Natural killer cell treated with Interleukin-12 subunit alpha and Interleukin-12 subunit beta and Interleukin-15 and Interleukin-18, amount 100 ng/mL, for 72 hours (primary cell): Measurements from ENCODE around the gene GUCA2A. TPM values are rescaled to one million over a fixed set of nuclear protein-coding genes. Genes with fewer than 3 reads are reported as not detected.

Source experiments
- ATAC-seq, 2 donors: fragments of 150-1000 bp; cut with Tn5 transposase in 1 of 2; sonication (Bioruptor Pico), chemical (Tn5 transposase) in 1 of 2; 2 replicates each; pipeline ENCODE4 v1.10.0; 2021
- DNase-seq: peaks from one replicate; pipeline ENCODE4 v3.0.0; 2022; ENCODE audit warnings: low spot score
- H3K27ac Mint-ChIP-seq, 2 donors: 1 replicate in 1 of 2; 2 replicates in 1 of 2; pipeline ENCODE4 v1.8.0; 2022; ENCODE audit warnings: mixed read lengths in 2 of 2, mild to moderate bottlenecking in 1 of 2, moderate library complexity in 1 of 2
- H3K27me3 Mint-ChIP-seq, 2 donors: 1 replicate in 1 of 2; 2 replicates in 1 of 2; pipeline ENCODE4 v1.8.0; 2022; ENCODE audit warnings: mixed read lengths in 2 of 2
- H3K36me3 Mint-ChIP-seq: one replicate; pipeline ENCODE4 v1.8.0; 2022; ENCODE audit warnings: mixed read lengths
- H3K4me1 Mint-ChIP-seq, 2 donors: 1 replicate in 1 of 2; 2 replicates in 1 of 2; pipeline ENCODE4 v1.8.0; 2022; ENCODE audit warnings: low read depth in 2 of 2, mixed read lengths in 2 of 2, mild to moderate bottlenecking in 1 of 2
- H3K4me3 Mint-ChIP-seq: one replicate; pipeline ENCODE4 v1.8.0; 2022; ENCODE audit warnings: mixed read lengths
- H3K9me3 Mint-ChIP-seq: 2 replicates; pipeline ENCODE4 v1.8.0; 2022; ENCODE audit warnings: mixed read lengths
- total RNA-seq, 2 donors: library from RNA; stranded (reverse); gene quantifications; one replicate each; pipeline ENCODE4 v1.2.3, GENCODE V29; 2022

Gene GUCA2A
- total RNA-seq, 2 donors from 2014 or later: not detected

GRCh38 chr1:42155362-42155761 is 9.2 kb downstream of the GUCA2A start:
- no peak overlapping the region for H3K4me3 Mint-ChIP-seq
- H3K27me3 Mint-ChIP-seq: peaks cover 9 to 17% of the 10 kb centered on the region in 2 donors
- peak overlapping the region in 1 of 2 donors; percentile 31 for H3K27ac Mint-ChIP-seq
- no peaks in the 10 kb centered on the region for H3K9me3 Mint-ChIP-seq
- ATAC-seq: no peak
- no peak for DNase-seq
- peaks cover 7% of the 10 kb centered on the region in 2 donors for H3K4me1 Mint-ChIP-seq
- H3K36me3 Mint-ChIP-seq: peaks cover 2% of the 10 kb centered on the region

DNA sequence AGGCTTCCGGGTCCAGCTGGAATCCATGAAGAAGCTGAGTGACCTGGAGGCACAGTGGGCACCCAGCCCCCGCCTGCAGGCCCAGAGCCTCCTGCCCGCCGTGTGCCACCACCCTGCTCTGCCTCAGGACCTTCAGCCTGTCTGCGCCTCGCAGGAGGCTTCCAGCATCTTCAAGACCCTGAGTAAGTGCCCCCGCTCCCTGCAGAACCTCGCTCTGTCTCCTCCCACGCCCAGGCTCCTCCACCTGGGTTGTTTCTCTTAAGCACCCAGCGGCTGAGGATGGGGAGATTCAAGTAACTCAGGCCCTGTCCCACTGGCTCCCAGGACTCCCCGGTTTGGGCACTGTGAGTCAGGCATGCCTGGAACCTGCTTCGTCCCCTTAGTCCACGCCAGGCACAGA is 9.9 kb downstream of the GUCA2A start:
- ATAC-seq (no peak), DNase-seq (no peak)
- Mint-ChIP-seq H3K9me3 (no peaks in the 10 kb centered on the region), H3K4me3 (no peak overlapping the region), H3K27ac (no peak overlapping the region), H3K4me1 (peaks cover 7% of the 10 kb centered on the region in 2 donors), H3K27me3 (peaks cover 14 to 18% of the 10 kb centered on the region in 2 donors), H3K36me3 (no peaks in the 10 kb centered on the region)

GRCh38 chr1:42153624-42154023 is 10.9 kb downstream of the GUCA2A start:
- ATAC-seq (no peak), DNase-seq (no peak)
- Mint-ChIP-seq H3K36me3 (no peaks in the 10 kb centered on the region), H3K27ac (no peak overlapping the region), H3K4me1 (peaks cover 7% of the 10 kb centered on the region in 2 donors), H3K4me3 (no peak overlapping the region), H3K27me3 (peaks cover 14 to 15% of the 10 kb centered on the region in 2 donors), H3K9me3 (no peaks in the 10 kb centered on the region)

GRCh38 chr1:42152907-42153600 is 11.5 kb downstream of the GUCA2A start, which contains the start of gene GUCA2B:
GUCA2B (plus strand) TSS chr1:42153410; CDS start chr1:42153451, 41 bp downstream.
- ATAC-seq: no peak
- H3K27me3 Mint-ChIP-seq: peaks cover 14 to 15% of the 10 kb centered on the region in 2 donors
- no peaks in the 10 kb centered on the region for H3K9me3 Mint-ChIP-seq
- H3K4me3 Mint-ChIP-seq: no peak within 1 kb of the TSS
- no peak for DNase-seq
- H3K27ac Mint-ChIP-seq: no peak within 1 kb of the TSS
- no peaks in the 10 kb centered on the region for H3K36me3 Mint-ChIP-seq
- peaks cover 6 to 7% of the 10 kb centered on the region in 2 donors for H3K4me1 Mint-ChIP-seq

GRCh38 chr1:42152119-42152518 is 12.4 kb downstream of the GUCA2A start:
- no peaks in the 10 kb centered on the region for H3K9me3 Mint-ChIP-seq
- H3K4me3 Mint-ChIP-seq: no peak overlapping the region
- peaks cover 14 to 15% of the 10 kb centered on the region in 2 donors for H3K27me3 Mint-ChIP-seq
- H3K27ac Mint-ChIP-seq: no peak overlapping the region
- ATAC-seq (no peak), DNase-seq (no peak)
- no peaks in the 10 kb centered on the region for H3K36me3 Mint-ChIP-seq
- H3K4me1 Mint-ChIP-seq: no peaks in the 10 kb centered on the region

GRCh38 chr1:42150651-42151050 is 13.9 kb downstream of the GUCA2A start:
- peaks cover 14 to 15% of the 10 kb centered on the region in 2 donors for H3K27me3 Mint-ChIP-seq
- H3K4me3 Mint-ChIP-seq: no peak overlapping the region
- H3K27ac Mint-ChIP-seq: no peak overlapping the region
- no peaks in the 10 kb centered on the region for H3K36me3 Mint-ChIP-seq
- no peaks in the 10 kb centered on the region for H3K9me3 Mint-ChIP-seq
- DNase-seq (no peak), ATAC-seq (no peak)
- no peaks in the 10 kb centered on the region for H3K4me1 Mint-ChIP-seq

DNA sequence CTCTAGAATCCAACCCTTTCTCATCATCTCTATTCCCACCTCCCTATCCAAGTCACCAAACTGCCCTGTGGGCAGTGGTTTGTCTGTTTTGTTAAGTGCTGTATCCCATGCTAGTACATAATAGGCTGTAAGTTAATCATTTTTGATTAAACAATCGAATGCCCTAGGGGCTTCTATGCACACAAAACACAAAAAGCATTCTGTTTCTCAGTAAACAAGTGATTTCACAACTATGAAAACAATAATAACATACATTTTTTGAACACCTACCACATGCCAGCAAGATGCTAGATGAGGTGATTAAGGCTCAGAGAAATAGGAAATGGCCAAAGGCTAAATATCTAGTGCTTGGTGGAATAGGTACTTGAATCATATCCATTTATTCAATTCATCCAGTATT is 16.4 kb downstream of the GUCA2A start:
- H3K36me3 Mint-ChIP-seq: no peaks in the 10 kb centered on the region
- DNase-seq (no peak), ATAC-seq (no peak)
- no peaks in the 10 kb centered on the region for H3K9me3 Mint-ChIP-seq
- H3K4me3 Mint-ChIP-seq: no peak overlapping the region
- H3K4me1 Mint-ChIP-seq: peaks cover 3 to 11% of the 10 kb centered on the region in 2 donors
- H3K27ac Mint-ChIP-seq: no peak overlapping the region
- H3K27me3 Mint-ChIP-seq: peaks cover 11 to 15% of the 10 kb centered on the region in 2 donors

GRCh38 chr1:42146626-42147320 is 17.8 kb downstream of the GUCA2A start:
- peaks cover 11 to 15% of the 10 kb centered on the region in 2 donors for H3K27me3 Mint-ChIP-seq
- ATAC-seq (peak; percentile 52 to 56), DNase-seq (peak; percentile 71)
- H3K36me3 Mint-ChIP-seq: no peaks in the 10 kb centered on the region
- H3K4me1 Mint-ChIP-seq: peaks cover 6 to 12% of the 10 kb centered on the region in 2 donors
- H3K4me3 Mint-ChIP-seq: no peak overlapping the region
- H3K9me3 Mint-ChIP-seq: no peaks in the 10 kb centered on the region
- H3K27ac Mint-ChIP-seq: no peak overlapping the region

DNA sequence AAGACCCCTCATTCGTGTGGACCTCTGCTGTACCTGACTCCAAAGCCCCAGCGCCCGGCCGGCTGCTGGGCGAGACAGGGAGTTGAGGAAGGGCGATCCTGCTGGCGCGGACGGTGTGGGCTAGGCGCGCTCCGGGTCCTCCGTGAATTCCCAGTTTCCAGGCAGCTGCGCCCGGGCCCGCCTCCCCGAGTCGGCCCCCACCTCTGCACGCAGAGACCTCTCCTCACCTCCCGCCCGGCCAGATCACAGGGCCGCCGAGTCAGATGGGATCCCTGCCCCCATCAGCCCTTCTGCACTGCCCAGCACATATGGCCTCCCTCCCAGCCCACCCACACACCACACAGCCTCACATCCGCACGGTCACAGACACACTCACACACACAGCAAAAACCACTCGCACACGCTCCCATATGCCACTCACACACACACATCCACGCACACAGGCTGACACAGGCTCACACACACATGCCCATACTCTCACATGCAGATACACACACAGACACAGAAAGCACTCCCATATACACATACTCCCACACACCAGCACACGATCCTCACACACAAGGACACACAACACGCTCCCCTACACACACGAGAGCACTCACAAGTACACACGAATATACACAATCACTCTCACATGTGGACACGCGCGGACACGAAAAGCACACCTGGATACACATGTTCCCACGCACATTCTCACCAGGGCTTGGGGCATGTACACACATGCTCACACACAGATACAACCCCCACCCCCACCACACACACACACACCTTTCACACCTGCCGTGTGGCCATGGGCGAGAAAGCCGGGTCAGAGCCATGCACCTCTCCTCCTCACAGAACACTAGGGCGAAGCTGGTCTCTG is 18.6 kb downstream of the GUCA2A start:
- Mint-ChIP-seq H3K4me1 (peaks cover 6 to 12% of the 10 kb centered on the region in 2 donors), H3K4me3 (no peak overlapping the region), H3K36me3 (no peaks in the 10 kb centered on the region), H3K27me3 (peaks cover 10 to 13% of the 10 kb centered on the region in 2 donors), H3K9me3 (no peaks in the 10 kb centered on the region), H3K27ac (no peak overlapping the region)
- no peak for DNase-seq
- ATAC-seq: peak; percentile 21 to 30

GRCh38 chr1:42145389-42145716 is 19.2 kb downstream of the GUCA2A start:
- peak in 1 of 2 donors; percentile 63 for ATAC-seq

GRCh38 chr1:42144711-42145388 is 19.7 kb downstream of the GUCA2A start:
- DNase-seq (no peak), ATAC-seq (no peak)
- no peaks in the 10 kb centered on the region for H3K9me3 Mint-ChIP-seq
- no peak overlapping the region for H3K27ac Mint-ChIP-seq
- H3K36me3 Mint-ChIP-seq: no peaks in the 10 kb centered on the region
- H3K4me3 Mint-ChIP-seq: no peak overlapping the region
- H3K4me1 Mint-ChIP-seq: peaks cover 6 to 12% of the 10 kb centered on the region in 2 donors
- H3K27me3 Mint-ChIP-seq: peaks cover 3 to 5% of the 10 kb centered on the region in 2 donors

More at GRCh38 chr1:42145389-42145716, 19.2 kb downstream of the GUCA2A start:
- no peak overlapping the region for H3K27ac Mint-ChIP-seq
- no peak for DNase-seq
- H3K36me3 Mint-ChIP-seq: no peaks in the 10 kb centered on the region
- peaks cover 8 to 10% of the 10 kb centered on the region in 2 donors for H3K27me3 Mint-ChIP-seq
- no peaks in the 10 kb centered on the region for H3K9me3 Mint-ChIP-seq
- peaks cover 6 to 12% of the 10 kb centered on the region in 2 donors for H3K4me1 Mint-ChIP-seq
- no peak overlapping the region for H3K4me3 Mint-ChIP-seq

DNA sequence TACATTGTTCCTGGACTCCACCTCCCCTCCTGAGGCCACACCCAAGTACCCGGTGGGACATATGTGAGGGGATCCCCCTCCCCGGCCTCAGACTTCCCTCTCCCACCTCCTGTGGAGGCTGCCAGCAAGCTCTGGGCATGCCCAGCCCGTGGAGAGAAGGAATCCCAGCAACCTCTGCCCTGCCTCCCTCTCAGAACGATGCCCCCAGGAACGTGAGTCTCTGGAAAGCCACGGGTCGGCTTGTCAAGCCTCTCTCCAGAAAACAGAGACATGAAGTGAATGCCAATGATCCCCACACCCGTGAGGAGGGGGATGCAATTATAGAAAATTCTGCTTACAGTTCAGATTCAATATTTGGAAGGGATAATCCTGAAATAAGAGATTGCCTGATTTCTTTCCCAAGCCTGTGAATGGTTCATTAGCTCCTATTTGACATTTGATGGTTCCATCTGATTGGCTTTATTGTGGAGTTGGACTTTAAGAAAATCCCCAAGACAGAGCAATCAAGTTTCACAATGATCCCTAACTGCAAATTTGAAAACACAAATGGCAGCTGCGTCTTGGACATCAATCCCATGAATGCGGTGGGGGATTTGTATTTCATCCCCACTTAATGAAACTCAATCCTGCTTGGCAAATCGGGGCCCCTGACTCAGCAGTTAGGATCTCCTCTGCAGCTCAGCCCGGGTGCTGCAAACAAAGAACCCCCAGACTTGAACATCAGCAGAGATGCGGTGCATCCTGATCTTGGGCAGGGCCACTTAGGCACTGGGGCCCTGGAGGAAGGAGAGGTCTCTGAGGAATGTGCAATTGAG is 20.4 kb downstream of the GUCA2A start:
- peaks cover 6 to 12% of the 10 kb centered on the region in 2 donors for H3K4me1 Mint-ChIP-seq
- no peak for ATAC-seq

More for the DNA sequence above, 20.4 kb downstream of the GUCA2A start:
- Mint-ChIP-seq H3K4me3 (no peak overlapping the region), H3K9me3 (no peaks in the 10 kb centered on the region), H3K27ac (no peak overlapping the region), H3K36me3 (no peaks in the 10 kb centered on the region), H3K27me3 (peaks cover 3 to 5% of the 10 kb centered on the region in 2 donors)
- no peak for DNase-seq
